Middle frontal gyrus (tissue), 1 donor: ENCODE measurements around the gene XIRP1.
"Not testable (repeated sequence)": the region's sequence is repeated elsewhere in the genome, so short reads cannot be mapped to it uniquely, and the experiment has no call there.

Source experiments
- DNase-seq: peaks from one replicate; pipeline ENCODE4 v3.0.0-alpha.2; 2015; ENCODE audit warnings: low spot score; ENCODE audit errors: extremely low spot score

The XIRP1 gene, protein sequence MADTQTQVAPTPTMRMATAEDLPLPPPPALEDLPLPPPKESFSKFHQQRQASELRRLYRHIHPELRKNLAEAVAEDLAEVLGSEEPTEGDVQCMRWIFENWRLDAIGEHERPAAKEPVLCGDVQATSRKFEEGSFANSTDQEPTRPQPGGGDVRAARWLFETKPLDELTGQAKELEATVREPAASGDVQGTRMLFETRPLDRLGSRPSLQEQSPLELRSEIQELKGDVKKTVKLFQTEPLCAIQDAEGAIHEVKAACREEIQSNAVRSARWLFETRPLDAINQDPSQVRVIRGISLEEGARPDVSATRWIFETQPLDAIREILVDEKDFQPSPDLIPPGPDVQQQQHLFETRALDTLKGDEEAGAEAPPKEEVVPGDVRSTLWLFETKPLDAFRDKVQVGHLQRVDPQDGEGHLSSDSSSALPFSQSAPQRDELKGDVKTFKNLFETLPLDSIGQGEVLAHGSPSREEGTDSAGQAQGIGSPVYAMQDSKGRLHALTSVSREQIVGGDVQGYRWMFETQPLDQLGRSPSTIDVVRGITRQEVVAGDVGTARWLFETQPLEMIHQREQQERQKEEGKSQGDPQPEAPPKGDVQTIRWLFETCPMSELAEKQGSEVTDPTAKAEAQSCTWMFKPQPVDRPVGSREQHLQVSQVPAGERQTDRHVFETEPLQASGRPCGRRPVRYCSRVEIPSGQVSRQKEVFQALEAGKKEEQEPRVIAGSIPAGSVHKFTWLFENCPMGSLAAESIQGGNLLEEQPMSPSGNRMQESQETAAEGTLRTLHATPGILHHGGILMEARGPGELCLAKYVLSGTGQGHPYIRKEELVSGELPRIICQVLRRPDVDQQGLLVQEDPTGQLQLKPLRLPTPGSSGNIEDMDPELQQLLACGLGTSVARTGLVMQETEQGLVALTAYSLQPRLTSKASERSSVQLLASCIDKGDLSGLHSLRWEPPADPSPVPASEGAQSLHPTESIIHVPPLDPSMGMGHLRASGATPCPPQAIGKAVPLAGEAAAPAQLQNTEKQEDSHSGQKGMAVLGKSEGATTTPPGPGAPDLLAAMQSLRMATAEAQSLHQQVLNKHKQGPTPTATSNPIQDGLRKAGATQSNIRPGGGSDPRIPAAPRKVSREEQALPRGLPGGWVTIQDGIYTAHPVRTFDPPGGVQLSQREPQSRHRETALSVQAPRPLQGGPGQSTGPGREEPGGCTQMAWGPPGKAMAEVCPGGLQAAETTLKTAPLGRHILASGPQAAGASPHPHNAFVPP (N-terminal part only)

GRCh38 chr3:39192490-39193092, at the start of gene XIRP1:
TSS of gene XIRP1 (minus strand) at chr3:39192595. CDS start at chr3:39189445, 3,150 bp downstream.
- DNase-seq, result no peak

DNA sequence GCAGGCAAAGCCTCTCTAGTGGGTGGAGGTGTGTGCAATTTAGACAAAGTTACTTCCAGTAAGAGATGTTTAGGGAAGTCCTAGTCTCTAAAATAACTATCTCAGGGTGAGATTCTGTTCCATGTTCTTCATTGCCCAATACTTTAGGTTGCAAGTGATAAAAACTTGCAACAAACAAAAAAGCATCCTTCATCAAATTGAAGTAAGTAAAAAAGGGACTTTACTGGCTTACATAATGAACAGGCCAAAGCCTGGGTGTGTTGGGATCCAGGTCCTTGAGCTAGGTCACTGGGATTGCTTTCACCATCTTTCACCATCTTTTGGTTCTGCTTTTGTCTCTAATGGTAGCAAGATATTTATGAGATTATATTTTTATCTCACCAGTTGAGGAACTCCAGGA, 49.2 kb upstream of the XIRP1 start:
- DNase-seq, result no peak

GRCh38 chr3:39237027-39237426, 44.6 kb upstream of the XIRP1 start:
- no peak for DNase-seq

DNA sequence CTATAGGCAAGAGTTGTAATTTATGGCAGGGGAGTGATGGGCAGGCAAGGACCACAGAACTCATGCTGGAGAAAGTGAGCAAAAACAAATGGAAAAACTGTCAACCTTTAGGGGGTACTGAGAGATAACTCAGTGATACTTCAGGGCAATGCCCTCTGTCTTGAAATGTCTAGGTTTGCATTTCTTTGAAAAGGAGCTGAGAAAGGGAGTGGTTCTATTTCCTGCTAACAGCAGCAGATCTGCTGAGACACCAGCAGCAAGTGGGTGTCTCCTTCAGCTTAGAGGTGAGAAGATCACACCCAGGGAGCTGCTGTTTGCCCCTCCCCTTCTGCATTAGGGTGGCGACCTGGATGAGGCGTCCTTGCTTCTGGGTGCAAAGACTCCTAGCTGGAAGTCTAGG, 42.3 kb upstream of the XIRP1 start:
- no peak for DNase-seq

DNA sequence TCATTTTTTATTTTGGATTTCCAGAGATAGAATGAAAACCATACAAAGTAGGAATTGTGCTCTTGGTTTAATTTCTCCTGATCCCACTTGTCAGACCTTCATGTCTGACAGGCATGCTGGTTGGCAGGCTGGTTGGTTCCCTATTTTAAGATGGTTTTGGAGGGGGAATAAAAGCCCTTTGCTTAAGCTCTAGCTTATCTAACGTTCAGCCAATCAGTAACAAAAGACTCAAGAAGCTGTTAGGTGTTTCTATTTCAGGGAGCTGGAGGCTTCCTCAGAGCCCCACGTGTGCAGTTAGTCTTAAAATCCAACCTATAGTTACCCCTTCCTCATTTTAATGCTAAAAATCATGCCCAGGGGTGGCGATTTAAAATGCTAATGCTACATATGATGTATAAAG, 40.5 kb upstream of the XIRP1 start:
- DNase-seq, result no peak

DNA sequence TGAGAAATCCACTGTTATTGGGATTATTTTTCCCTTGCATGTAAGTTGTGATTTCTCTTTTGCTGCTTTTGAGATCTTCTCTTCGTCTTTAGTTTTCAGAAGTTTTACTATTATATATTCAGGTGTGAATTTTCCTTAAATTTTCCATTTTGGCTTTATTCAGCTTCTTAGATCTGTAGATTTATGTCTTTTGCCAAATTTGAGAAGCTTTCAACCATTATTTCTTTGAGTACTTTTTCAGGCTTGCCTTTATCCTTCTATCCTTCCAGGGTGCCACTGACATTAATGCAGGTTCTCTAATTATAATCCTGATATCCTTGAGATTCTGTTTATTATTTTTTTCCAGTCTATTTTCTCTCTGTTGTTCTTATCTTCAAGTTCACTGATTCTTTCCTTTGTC, 38.1 kb upstream of the XIRP1 start:
- no peak for DNase-seq

- DNase-seq, result no peak
These were observed 36.1 kb upstream of the XIRP1 start for GRCh38 chr3:39228496-39228895.

GRCh38 chr3:39227596-39227995, 35.2 kb upstream of the XIRP1 start:
- not testable (repeated sequence) for DNase-seq

DNA sequence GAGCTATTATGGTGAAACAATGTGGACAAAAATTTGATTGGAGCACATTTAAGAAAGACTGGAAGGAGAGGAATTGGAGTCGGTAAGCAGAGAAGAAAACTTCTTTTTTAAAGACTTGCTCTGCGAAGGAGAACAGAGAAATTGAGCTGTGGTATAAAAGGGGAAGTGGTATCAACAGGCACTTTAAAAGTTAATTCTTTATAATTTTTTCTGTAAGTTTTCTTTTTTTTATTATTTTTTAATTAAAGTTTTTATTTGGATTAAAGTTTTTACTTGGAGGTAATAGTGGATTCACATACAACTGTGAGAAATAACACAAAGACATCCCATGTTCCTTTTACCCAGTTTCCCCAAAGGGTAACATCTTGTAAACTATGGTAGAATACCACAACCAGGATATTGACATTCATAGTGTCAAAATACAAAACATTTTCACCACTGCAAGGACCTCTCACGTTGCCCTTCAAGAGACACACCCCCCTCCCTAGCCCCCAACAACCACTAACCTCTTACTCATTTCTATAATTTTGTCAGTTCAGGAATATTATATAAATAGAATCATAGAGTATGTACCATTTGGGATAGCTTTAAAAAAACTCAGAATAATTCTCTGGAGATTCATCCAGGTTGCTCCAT, 33.8 kb upstream of the XIRP1 start:
- no peak for DNase-seq

- no peak for DNase-seq
These were observed 31.9 kb upstream of the XIRP1 start for GRCh38 chr3:39224288-39224687.

- DNase-seq, result no peak
These were observed 30.5 kb upstream of the XIRP1 start for GRCh38 chr3:39222939-39223338.

DNA sequence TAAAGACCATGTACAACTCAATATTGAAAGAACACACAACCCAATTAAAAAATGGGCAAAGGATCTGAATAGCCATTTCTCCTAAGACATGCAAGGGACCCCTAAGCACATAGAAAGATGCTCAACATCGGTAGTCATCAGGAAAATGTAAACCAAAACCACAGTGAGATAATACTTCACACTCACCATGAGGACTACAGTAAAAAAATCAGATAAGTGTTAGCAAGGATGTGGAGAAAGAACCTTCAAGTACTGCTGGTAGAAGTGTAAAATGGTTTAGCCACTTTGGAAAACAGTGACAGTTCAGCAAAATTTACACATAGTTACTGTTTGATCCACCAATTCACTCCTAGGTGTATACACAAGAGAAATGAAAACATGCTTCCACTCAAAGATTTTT, 30.1 kb upstream of the XIRP1 start:
- DNase-seq, result no peak

- no peak for DNase-seq
These were observed 28.7 kb upstream of the XIRP1 start for GRCh38 chr3:39221141-39221530.

DNA sequence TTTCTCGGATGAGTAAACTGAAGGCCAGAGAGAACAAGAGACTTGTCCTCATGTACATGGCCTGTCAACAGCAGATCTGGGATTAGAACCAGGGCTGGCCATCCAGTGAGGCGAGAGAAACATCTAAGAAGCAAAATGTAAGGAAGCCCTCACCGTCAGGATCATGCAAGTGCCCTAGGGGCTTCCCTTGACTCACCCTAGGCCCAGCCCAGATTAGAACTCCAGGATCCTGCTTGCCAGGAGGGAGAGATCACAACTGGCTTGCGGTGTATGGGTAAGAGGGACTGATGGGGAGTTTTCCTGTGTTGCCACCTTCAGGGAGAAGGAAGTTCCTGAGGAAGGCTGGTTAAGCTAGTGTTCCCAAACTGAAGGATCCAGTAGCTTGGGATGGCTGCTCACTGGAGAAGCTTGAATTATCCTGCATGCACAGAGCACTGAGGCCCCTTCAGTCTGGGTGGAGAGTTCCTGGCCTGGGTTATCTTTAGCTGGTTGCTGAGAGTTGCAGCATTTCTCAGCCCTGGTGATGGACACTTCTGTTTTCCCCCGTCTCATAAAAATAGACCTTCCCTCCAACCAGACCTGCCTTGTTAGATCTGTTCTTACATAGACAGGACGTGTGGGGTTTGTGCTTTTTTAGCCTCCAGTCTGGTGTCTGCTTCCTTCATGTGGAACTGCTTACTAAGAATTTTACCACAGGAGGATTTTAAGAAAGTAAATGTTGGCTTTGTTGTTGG, 28.2 kb upstream of the XIRP1 start:
- DNase-seq, result no peak

DNA sequence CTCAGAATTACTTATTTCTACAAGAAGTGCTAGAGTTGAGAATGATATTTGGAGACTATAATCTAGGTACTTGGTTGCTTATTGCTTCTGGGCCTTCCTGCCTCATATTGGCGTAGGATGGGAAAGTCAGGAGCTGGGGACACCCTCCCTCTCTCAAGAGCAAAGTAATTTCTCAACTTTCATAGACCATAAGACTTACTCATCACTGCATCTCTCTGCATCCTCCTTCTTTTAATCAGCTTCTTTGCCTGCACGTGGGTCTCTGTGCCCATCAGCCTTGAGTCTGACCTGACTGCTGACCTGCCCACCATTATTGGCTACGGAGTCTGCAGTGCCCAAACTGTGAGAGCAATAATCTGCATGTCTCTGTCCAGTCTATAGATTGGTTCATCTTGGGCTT, 27.3 kb upstream of the XIRP1 start:
- DNase-seq, result no peak

DNA sequence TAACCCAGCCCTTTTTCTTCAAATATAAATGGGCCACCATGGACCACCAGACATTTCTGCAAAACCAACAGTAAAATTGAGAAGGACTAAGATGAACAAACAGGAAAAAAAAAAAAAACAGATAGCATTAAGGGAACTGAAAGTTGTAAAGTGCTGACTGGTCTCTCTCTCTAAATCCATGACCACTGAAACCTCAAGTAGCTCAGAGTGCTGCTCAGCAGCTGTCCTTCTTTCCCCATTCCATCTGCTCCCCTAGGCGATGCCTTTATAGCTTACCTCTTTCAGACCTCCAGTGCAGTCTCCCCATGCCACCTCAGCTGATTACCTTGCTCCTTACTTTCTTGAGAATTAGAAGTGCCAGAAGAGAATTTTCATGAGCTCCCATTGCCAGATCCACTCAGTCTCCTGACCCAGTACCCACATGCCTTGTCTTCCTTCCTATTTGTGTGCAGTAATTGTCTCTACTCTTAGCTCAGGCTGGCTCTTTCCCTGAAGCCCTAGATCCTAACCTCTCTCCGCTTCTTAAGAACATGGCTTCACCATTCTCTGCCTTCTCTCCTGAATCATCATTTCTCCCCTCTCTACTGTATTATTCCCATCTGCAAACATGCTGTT, 23.9 kb upstream of the XIRP1 start:
- no peak for DNase-seq

- DNase-seq, result no peak
These were observed 21.2 kb upstream of the XIRP1 start for GRCh38 chr3:39213613-39214012.

- DNase-seq, result no peak
These were observed 20.3 kb upstream of the XIRP1 start for GRCh38 chr3:39212665-39213064.

- no peak for DNase-seq
These were observed 19.1 kb upstream of the XIRP1 start for GRCh38 chr3:39211332-39212130.
